DND-41 (cell line): ENCODE results near the gene SERPINB6.

Experiments
- CTCF ChIP-seq: IDR thresholded peaks from 2 replicates; pipeline ENCODE4 v1.5.1; 2012; ENCODE audit warnings: borderline replicate concordance, low read length, moderate library complexity, mild to moderate bottlenecking; ENCODE audit not compliant: poor library complexity, severe bottlenecking; ENCODE audit errors: extremely low read depth
- EZH2 ChIP-seq: IDR thresholded peaks from 3 replicates; pipeline ENCODE4 v1.6.1; 2012; ENCODE audit warnings: borderline replicate concordance, low read depth, mild to moderate bottlenecking, moderate library complexity, low read length, inconsistent platforms; ENCODE audit not compliant: severe bottlenecking

DNA sequence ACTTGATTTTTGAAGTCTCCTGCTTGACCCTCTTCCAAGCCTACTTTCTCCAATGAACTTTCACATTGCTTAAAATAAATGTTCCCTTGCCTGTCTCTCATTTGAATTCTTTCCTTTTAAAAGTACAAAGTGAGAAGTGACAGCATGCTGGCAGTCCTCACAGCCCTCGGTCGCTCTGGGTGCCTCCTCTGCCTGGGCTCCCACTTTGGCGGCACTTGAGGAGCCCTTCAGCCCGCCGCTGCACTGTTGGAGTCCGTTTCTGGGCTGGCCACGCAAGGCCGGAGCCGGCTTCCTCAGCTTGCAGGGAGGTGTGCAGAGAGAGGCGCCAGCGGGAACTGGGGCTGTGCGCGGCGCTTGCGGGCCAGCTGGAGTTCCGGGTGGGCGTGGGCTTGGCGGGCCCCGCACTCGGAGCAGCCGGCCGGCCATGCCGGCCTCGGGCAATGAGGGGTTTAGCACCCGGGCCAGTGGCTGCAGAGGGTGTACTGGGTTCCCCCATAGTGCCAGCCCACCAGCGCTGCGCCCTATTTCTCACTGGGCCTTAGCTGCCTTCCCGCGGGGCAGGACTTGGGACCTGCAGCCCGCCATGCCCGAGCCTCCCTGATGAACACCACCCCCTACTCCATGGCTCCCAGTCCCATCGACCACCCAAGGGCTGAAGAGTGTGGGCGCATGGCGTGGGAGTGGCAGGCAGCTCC is 31.9 kb downstream of the SERPINB6 start:
- no peak for TF ChIP-seq CTCF
- TF ChIP-seq EZH2: no peak
